Keratinocyte (primary cell): ENCODE results near the gene SPANXN1. TPM values are rescaled to one million over a fixed set of nuclear protein-coding genes. Genes with fewer than 3 reads are reported as not detected.
"Not testable (repeated sequence)": the region's sequence is repeated elsewhere in the genome, so short reads cannot be mapped to it uniquely, and the experiment has no call there.

Experiments
- DNase-seq: peaks from one replicate; pipeline ENCODE4 v3.0.0-alpha.2; 2011; ENCODE audit warnings: low read depth, missing footprints, low spot score
- FAIRE-seq: peaks from 2 replicates; lab custom pipeline; 2011; peaks lifted over from hg19 to GRCh38; lab: Jason Lieb, UNC
- H2AFZ ChIP-seq: 2 replicates; pipeline ENCODE4 v1.6.0; 2012; ENCODE audit warnings: low read length, control low read depth, inconsistent platforms; ENCODE audit not compliant: control insufficient read depth
- H3K27ac ChIP-seq: 2 replicates; pipeline ENCODE4 v1.5.1; 2011; ENCODE audit warnings: low read length; ENCODE audit not compliant: control insufficient read depth, insufficient read depth
- H3K27me3 ChIP-seq: 3 replicates; pipeline ENCODE4 v1.6.0; 2011; ENCODE audit warnings: low read length; ENCODE audit not compliant: control insufficient read depth, insufficient read depth; ENCODE audit errors: extremely low read depth
- H3K36me3 ChIP-seq, 2 experiments: 2 replicates in 1 of 2; 3 replicates in 1 of 2; pipeline ENCODE4 v1.5.1; 2011; ENCODE audit warnings: low read length in 2 of 2, mild to moderate bottlenecking in 1 of 2; ENCODE audit not compliant: control insufficient read depth in 2 of 2, insufficient read depth in 2 of 2; ENCODE audit errors: extremely low read depth in 1 of 2
- H3K4me1 ChIP-seq: 3 replicates; pipeline ENCODE4 v1.5.1; 2011; ENCODE audit warnings: low read length; ENCODE audit not compliant: control insufficient read depth, insufficient read depth; ENCODE audit errors: extremely low read depth
- H3K4me2 ChIP-seq: 3 replicates; pipeline ENCODE4 v1.6.0; 2011; ENCODE audit warnings: low read depth, low read length; ENCODE audit not compliant: control insufficient read depth, insufficient read depth; ENCODE audit errors: extremely low read depth
- H3K4me3 ChIP-seq, 3 experiments: fragments of 200-600 bp in 1 of 3; sonication (generic) in 1 of 3; 2 replicates in 2 of 3; 3 replicates in 1 of 3; pipeline ENCODE4 v1.5.1; 2011 to 2016; ENCODE audit warnings: low read length in 3 of 3, mild to moderate bottlenecking in 3 of 3, control low read depth in 2 of 3, inconsistent platforms in 1 of 3, low read depth in 1 of 3, mixed read lengths in 1 of 3, mixed run types in 1 of 3, moderate library complexity in 1 of 3; ENCODE audit not compliant: control insufficient read depth in 2 of 3, insufficient read depth in 2 of 3; ENCODE audit errors: extremely low read depth in 1 of 3
- H3K79me2 ChIP-seq: 2 replicates; pipeline ENCODE4 v1.6.0; 2012; ENCODE audit warnings: low read length; ENCODE audit not compliant: control insufficient read depth, insufficient read depth
- H3K9ac ChIP-seq: 3 replicates; pipeline ENCODE4 v1.6.0; 2011; ENCODE audit warnings: low read length; ENCODE audit not compliant: control insufficient read depth, insufficient read depth; ENCODE audit errors: extremely low read depth
- H3K9me1 ChIP-seq: 3 replicates; pipeline ENCODE4 v1.6.0; 2011; ENCODE audit warnings: low read length; ENCODE audit not compliant: control insufficient read depth, insufficient read depth; ENCODE audit errors: extremely low read depth
- H3K9me3 ChIP-seq: 2 replicates; pipeline ENCODE4 v1.5.1; 2012; ENCODE audit warnings: low read depth, low read length; ENCODE audit not compliant: control insufficient read depth
- H4K20me1 ChIP-seq: 3 replicates; pipeline ENCODE4 v1.6.0; 2011; ENCODE audit warnings: low read length; ENCODE audit not compliant: control insufficient read depth, insufficient read depth; ENCODE audit errors: extremely low read depth
- EZH2 ChIP-seq: IDR thresholded peaks from one replicate; pipeline ENCODE4 v1.6.1; 2012; ENCODE audit warnings: inconsistent platforms, mild to moderate bottlenecking, low read length, moderate library complexity
- dilution Hi-C: fragments of 300-500 bp; cut with MboI; formaldehyde crosslinking; loops from one replicate; pipeline ENCODE4 v1.7.0; 2020; ENCODE audit warnings: low sequenced_read_pairs; ENCODE audit not compliant: extremely low pct_ligation_motif_present
- polyA minus RNA-seq, 3 experiments: library from RNA; depleted of rRNA, polyadenylated mRNA; stranded (reverse); fragments of >200 nt; gene quantifications; 1 replicate in 1 of 3; 2 replicates in 1 of 3; 3 replicates in 1 of 3; pipeline ENCODE4 v1.2.3, GENCODE V29; 2011
- polyA plus RNA-seq, 5 experiments: library from polyadenylated mRNA; depleted of rRNA in 3 of 5; stranded (reverse) in 3 of 5; stranded (forward) in 1 of 5; unstranded in 1 of 5; fragments of >200 nt; gene quantifications; 1 replicate in 1 of 5; 2 replicates in 3 of 5; 3 replicates in 1 of 5; pipeline versions ENCODE4 v1.2.1 to v1.2.3, GENCODE V29; 2011 to 2012; ENCODE audit warnings: missing spikeins in 2 of 5, low read depth in 1 of 5, low replicate concordance in 1 of 5
- TF ChIP-seq, protein P1 (sequence below), 3 experiments: IDR thresholded peaks in 1 of 3; conservative IDR thresholded peaks in 1 of 3; optimal IDR thresholded peaks in 1 of 3; 2 replicates in 2 of 3; 3 replicates in 1 of 3; pipeline versions ENCODE3 to v1.5.1; 2011; ENCODE audit warnings: low read length in 3 of 3, mild to moderate bottlenecking in 3 of 3, moderate library complexity in 2 of 3, control low read depth in 1 of 3, inconsistent platforms in 1 of 3; ENCODE audit not compliant: insufficient read depth in 2 of 3; ENCODE audit errors: extremely low read depth in 1 of 3

Gene SPANXN1
- polyA plus RNA-seq = not detected in 3 replicates
- not detected for polyA plus RNA-seq (2011; ENCODE audit: low read depth)
- not detected in 2 replicates for polyA plus RNA-seq (2011; cell fraction: cytosol; rRNA removed)
- not detected in 2 replicates for polyA plus RNA-seq (2011; cell fraction: nucleus; rRNA removed)
- polyA plus RNA-seq (2012; ENCODE audit: low replicate concordance) = not detected in 2 replicates
- not detected in 3 replicates for polyA minus RNA-seq
- not detected for polyA minus RNA-seq (2011; cell fraction: cytosol; rRNA and poly(A)+ RNA removed)
- polyA minus RNA-seq (2011; cell fraction: nucleus; rRNA and poly(A)+ RNA removed) = not detected in 2 replicates

DNA sequence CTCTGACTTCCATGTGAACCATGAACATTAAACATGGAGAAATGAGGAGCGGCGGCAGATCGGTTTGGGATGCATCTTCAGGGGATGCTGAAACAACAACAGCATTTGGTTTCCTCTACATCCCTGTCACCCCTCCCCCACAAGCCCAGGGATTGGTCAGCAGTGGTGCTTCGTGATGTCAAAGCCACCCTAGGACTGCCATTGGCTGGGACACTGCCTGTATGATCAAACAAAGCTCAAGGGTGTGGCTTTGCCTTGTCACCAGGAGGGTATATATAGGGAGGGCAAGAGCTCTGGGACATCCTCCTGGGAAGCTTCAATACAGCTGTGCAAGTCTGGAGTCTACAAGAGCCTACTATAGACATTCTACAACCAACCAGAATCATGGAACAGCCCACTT lies at the start of gene SPANXN1:
SPANXN1 (plus strand) TSS at position 301 of the 400 bp plus-strand sequence; CDS start at position 385, 84 bp downstream.
- H4K20me1 ChIP-seq, H3K9ac ChIP-seq, H3K4me1 ChIP-seq, FAIRE-seq, H3K4me3 ChIP-seq, H3K27me3 ChIP-seq, H3K36me3 ChIP-seq, H3K9me3 ChIP-seq, DNase-seq, H3K9me1 ChIP-seq, H3K27ac ChIP-seq, dilution Hi-C loops, H3K4me2 ChIP-seq, H2AFZ ChIP-seq, H3K79me2 ChIP-seq: not testable (repeated sequence)

DNA sequence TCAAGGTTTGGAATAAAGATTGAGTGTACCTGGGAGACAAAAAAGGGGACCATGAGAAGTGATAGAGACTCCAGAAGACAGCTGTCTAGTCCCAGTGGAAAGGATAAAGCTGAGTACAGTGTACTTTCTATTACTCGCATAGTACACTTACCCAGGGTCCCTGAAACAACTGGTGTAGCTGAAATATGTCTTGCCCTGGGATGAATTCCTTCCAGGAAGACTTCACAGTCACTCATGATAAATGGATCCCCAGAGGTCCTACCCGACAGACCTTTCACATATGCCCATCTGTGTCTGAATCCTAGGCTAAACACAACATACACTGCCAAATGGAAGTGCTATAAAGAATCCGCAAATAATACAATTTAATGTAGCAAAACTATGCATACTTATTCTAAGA lies 48.2 kb upstream of the SPANXN1 start:
- Histone ChIP-seq H3K4me2 (no peak overlapping the region), H2AFZ (no peak overlapping the region), H4K20me1 (no peaks in the 10 kb centered on the region), H3K27me3 (no peaks in the 10 kb centered on the region), H3K9ac (no peak overlapping the region), H3K79me2 (no peaks in the 10 kb centered on the region), H3K27ac (no peak overlapping the region), H3K9me1 (no peaks in the 10 kb centered on the region), H3K36me3 (no peaks in the 10 kb centered on the region), H3K9me3 (no peaks in the 10 kb centered on the region), H3K4me1 (no peaks in the 10 kb centered on the region), H3K4me3 (no peak overlapping the region)
- dilution Hi-C loops = no loop called here
- no peak for FAIRE-seq
- no peak for TF ChIP-seq EZH2
- TF ChIP-seq, protein P1, sequence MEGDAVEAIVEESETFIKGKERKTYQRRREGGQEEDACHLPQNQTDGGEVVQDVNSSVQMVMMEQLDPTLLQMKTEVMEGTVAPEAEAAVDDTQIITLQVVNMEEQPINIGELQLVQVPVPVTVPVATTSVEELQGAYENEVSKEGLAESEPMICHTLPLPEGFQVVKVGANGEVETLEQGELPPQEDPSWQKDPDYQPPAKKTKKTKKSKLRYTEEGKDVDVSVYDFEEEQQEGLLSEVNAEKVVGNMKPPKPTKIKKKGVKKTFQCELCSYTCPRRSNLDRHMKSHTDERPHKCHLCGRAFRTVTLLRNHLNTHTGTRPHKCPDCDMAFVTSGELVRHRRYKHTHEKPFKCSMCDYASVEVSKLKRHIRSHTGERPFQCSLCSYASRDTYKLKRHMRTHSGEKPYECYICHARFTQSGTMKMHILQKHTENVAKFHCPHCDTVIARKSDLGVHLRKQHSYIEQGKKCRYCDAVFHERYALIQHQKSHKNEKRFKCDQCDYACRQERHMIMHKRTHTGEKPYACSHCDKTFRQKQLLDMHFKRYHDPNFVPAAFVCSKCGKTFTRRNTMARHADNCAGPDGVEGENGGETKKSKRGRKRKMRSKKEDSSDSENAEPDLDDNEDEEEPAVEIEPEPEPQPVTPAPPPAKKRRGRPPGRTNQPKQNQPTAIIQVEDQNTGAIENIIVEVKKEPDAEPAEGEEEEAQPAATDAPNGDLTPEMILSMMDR (optimal IDR thresholded peaks at IDR 0.05 in 1 of 3, IDR thresholded peaks at IDR 0.05 in 1 of 3, conservative IDR thresholded peaks at IDR 0.05 in 1 of 3; ENCODE audit: extremely low read depth in 1 of 3, insufficient read depth in 2 of 3, low read length in 3 of 3) = no peak
- no peak for DNase-seq

DNA sequence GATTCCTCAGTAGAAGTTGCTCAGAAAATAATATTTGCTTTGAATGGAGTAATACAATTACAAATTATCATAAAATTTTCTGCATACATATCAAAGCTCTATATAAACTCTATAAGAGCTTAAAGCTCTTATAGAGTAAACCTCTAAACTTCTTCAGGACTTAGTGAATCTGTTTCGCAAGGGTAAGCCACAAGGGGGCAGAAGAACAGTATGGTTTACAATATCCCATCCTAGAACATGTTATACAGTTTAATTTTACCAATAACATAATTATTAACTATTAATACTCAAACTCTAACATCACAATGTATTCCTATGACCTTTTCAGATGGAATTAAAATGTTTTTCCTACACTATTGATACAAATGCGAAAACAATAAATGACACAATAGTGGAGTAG lies 33.8 kb upstream of the SPANXN1 start:
- H3K9me3 ChIP-seq = no peaks in the 10 kb centered on the region
- H2AFZ ChIP-seq = no peak overlapping the region
- H3K79me2 ChIP-seq = no peaks in the 10 kb centered on the region
- no peaks in the 10 kb centered on the region for H3K9me1 ChIP-seq
- dilution Hi-C loops = no loop called here
- no peak for DNase-seq
- TF ChIP-seq EZH2 = no peak
- TF ChIP-seq, protein P1 (optimal IDR thresholded peaks at IDR 0.05 in 1 of 3, IDR thresholded peaks at IDR 0.05 in 1 of 3, conservative IDR thresholded peaks at IDR 0.05 in 1 of 3; ENCODE audit: extremely low read depth in 1 of 3, insufficient read depth in 2 of 3, low read length in 3 of 3) = peak in 1 of 3 experiments; percentile 31
- H3K4me1 ChIP-seq = no peaks in the 10 kb centered on the region
- no peak for FAIRE-seq
- H3K27me3 ChIP-seq = no peaks in the 10 kb centered on the region
- no peak overlapping the region for H3K27ac ChIP-seq
- H3K4me3 ChIP-seq = no peak overlapping the region
- H3K4me2 ChIP-seq = no peak overlapping the region
- no peaks in the 10 kb centered on the region for H4K20me1 ChIP-seq
- no peak overlapping the region for H3K9ac ChIP-seq
- no peaks in the 10 kb centered on the region for H3K36me3 ChIP-seq
